Measurements from ENCODE around the gene MAFG.

DNA sequence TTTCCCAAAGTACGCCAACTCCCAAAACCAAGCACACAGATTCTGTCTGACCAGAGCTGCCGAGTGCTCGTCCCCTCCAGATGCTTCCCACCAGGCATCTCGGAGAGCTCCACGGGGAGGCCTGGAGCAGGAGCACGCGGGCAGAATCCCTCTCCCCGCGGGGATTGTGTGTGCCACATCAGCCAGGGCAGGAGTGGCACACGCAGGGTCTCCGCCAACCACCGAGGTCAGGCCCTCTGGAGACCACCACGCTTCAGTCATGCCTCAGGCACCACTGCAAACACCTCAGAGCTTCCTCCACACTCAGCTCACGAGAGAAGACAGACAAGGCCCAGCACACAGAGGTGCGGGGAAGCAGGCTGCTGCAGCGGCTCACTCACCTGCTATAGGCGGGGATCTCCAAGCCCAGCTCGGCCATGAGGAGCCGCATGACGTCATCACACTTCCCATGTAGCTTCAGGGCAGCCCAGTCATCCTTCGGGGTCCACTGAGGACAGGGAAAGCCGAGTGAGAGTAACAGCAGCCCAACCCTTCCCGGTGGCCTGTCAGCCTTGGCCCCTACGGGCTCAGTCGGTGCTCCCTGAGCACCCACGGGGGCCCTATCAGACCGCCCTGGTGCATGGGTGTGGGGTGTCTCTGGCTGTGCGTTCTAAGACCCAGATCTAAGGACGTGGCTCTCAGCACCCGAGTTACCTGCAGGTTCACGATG is 14.0 kb downstream of the MAFG start:
- TF ChIP-seq CTCF (IDR thresholded peaks at IDR 0.05) = no peak
- TF ChIP-seq POLR2A (IDR thresholded peaks at IDR 0.05) = no peak

Measured in Peyer's patch (tissue), 4 donors.